ENCODE results near the gene GPC4.

GPC4 gene

DNA sequence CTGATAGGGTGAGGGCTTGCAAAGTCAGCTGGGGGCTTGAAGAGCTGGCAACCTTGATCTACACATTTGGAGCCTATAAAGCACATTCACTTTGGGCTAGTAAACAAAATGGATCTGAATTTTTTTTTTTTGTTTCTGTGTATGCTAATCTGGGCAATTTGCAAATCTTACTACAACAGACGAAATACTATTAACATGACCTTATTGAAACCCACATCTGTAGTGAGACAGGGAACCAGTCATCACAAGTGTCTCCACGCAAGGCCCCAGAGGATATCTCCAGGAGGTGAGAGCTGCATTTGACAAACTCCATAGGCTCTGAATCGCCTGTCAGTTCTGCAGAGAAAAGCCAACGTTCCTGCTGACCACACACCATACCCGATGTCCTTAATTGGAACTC lies 164.1 kb downstream of the GPC4 start:
- Histone ChIP-seq H3K27me3 (no peaks in the 10 kb centered on the region), H3K4me1 (peaks cover 0 to 21% (median 0%) of the 10 kb centered on the region in 4 donors), H3K36me3 (no peaks in the 10 kb centered on the region), H3K27ac (no peak overlapping the region), H3K4me3 (no peak overlapping the region), H3K9me3 (peaks cover 0 to 20% (median 13%) of the 10 kb centered on the region in 3 donors)
- intact Hi-C loops (cut with DNase I; ENCODE audit: low total_unique reads), result no loop called here
- TF ChIP-seq, protein P1, sequence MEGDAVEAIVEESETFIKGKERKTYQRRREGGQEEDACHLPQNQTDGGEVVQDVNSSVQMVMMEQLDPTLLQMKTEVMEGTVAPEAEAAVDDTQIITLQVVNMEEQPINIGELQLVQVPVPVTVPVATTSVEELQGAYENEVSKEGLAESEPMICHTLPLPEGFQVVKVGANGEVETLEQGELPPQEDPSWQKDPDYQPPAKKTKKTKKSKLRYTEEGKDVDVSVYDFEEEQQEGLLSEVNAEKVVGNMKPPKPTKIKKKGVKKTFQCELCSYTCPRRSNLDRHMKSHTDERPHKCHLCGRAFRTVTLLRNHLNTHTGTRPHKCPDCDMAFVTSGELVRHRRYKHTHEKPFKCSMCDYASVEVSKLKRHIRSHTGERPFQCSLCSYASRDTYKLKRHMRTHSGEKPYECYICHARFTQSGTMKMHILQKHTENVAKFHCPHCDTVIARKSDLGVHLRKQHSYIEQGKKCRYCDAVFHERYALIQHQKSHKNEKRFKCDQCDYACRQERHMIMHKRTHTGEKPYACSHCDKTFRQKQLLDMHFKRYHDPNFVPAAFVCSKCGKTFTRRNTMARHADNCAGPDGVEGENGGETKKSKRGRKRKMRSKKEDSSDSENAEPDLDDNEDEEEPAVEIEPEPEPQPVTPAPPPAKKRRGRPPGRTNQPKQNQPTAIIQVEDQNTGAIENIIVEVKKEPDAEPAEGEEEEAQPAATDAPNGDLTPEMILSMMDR (IDR thresholded peaks at IDR 0.05), result no peak
- DNase-seq, result no peak

DNA sequence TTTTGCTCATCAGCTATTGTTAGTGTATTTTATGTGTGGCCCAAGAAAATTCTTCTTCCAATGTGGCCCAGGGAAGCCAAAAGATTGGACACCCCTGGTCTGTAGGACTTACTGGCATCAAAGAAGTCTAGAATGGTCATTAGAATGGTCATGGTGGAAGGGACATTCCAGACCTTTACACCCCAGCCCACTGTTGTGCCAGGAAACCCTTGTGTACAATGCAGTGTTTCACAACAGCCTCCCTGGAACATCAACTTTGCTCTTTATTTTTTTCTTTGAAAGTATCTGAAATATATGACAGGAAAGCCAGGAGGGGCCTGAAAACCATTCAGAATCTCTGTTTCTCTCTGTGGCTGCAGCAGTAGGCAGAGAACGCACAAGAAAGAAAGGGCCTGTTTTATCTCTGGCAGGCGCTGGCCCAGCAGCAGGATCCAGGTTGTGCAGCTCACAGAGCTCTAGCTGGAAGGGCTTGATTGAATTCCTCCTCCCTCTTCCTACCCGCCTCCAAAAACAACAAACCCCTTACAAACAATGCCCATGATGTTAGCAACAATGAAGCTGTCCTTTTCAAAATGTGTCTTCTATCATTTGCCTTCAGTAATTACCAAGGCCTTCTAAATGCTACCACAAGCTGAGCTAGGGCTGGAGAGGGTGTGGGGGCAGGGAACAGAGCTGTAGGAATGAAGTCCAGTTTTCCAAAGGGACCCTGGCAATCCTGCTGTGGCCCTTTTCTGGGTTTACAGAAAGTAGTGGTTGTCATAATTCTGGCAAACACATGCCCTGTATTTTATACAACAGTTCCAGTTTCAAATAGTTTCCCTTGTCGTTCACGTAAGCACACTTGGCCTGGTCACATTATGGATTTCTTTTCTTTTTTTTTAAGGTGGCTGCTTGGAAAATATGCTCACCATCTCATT lies 164.8 kb downstream of the GPC4 start:
- Histone ChIP-seq H3K36me3 (no peaks in the 10 kb centered on the region), H3K4me3 (no peak overlapping the region), H3K27ac (no peak overlapping the region), H3K27me3 (no peaks in the 10 kb centered on the region), H3K9me3 (peaks cover 0 to 25% (median 14%) of the 10 kb centered on the region in 3 donors), H3K4me1 (peaks cover 0 to 21% (median 0%) of the 10 kb centered on the region in 4 donors)
- intact Hi-C loops (cut with DNase I; ENCODE audit: low total_unique reads), result no loop called here
- no peak for DNase-seq
- TF ChIP-seq, protein P1 (IDR thresholded peaks at IDR 0.05), result no peak
